Renal pelvis (tissue), 4 donors: ENCODE measurements around the gene CSMD2. TPM values are rescaled to one million over a fixed set of nuclear protein-coding genes. Genes with fewer than 3 reads are reported as not detected.
A peak's percentile ranks its signal among the peaks of the same experiment; 100 is the strongest.

Source experiments
- DNase-seq: peaks from one replicate; pipeline ENCODE4 v3.0.0-alpha.2; 2013
- polyA plus RNA-seq, 3 donors: library from polyadenylated mRNA; unstranded; fragments of 120-200 nt; gene quantifications; one replicate each; pipeline ENCODE4 v1.2.1, GENCODE V29; 2013; ENCODE audit not compliant: insufficient read length in 3 of 3

The CSMD2 gene
- polyA plus RNA-seq, 3 donors, result 0.87 to 1.3 (median 1.0) TPM

DNA sequence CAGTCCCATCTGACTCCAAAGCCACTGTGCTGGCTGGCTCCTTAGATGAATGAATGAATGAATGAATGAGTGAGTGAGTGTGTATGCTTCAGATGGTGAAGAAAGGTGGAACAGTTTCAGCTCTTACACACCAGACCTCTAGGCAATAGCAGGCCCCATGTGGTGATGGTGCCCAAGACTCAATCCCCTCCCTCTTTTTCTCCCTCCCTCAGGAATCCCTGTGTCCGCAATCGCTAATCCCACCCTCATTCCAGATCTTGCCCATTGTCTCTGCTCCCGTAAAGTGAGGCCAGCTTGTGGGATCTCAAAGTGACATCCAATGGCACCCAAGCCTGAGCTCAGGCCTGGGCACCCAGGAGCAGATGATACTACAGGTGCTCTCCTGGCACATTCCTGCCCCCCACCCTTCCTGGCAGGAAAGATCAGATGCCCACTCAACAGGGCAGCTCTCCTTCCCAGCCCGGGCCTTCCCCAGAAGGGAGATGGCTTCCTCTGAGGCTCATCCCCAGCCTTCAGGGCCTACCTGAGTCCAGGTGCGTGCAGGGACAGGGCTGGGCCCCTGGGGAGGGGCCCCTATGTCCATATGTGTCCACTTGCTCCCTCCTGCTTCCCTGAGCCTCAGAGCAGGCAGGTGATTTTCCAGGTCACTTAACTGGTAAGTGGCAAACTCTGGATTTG lies 194.7 kb downstream of the CSMD2 start:
- no peak for DNase-seq

DNA sequence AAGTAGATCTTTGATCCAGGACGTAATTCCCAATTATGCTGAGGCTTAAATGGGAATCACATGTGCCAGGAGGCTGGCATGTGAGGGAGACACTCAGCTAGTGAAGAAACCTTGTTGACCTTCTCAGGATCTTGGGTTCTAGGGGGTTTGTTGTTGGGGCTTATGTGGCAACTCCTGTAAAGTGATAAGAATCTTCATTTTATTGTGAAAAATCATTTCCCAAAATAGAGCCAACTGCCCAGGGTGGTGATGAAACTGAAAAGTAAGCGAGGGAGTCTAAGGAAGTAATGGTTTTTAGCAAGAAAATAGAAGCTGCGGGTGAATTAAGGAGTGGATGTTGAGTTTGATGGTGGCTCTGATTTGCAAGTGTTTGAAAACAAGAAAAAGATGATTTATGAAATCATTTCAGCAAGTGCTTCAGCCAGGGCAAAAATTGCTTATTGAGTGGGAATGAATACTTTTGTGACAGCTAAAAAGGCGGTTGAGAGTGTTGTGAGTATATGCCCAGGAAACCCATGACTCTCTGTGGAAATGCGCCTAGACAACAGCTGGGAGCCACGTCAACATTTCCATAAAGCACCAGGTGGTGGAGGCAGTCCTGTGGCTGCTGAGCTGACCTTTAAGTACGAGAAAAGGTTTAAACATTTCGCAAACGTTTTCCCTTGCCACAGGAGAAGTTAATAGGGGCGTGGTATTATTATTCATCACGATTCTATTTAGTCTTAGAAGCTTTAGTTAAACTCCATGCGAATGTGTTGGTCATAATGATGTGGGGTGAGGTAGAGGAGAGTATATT lies 198.5 kb downstream of the CSMD2 start:
- DNase-seq, result no peak

DNA sequence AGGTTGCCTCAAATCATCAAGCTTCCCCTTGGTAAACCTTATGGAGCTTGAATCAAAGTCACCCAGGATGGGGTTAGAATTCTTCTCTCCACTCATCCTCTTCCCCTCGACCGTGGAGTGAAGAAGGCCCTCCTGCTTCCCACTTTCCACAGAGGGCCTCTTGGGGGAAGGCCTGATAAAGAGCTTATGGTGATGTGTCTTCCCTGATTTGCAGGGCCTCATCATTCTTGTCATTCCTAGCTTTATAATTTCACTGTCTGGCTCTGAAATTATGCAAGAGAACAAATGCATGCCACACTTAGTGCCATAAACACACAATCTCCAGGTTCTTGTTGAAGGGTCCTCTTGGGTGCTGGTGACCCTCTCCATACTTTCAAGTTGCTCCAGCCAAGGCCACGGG lies 199.9 kb downstream of the CSMD2 start:
- no peak for DNase-seq

DNA sequence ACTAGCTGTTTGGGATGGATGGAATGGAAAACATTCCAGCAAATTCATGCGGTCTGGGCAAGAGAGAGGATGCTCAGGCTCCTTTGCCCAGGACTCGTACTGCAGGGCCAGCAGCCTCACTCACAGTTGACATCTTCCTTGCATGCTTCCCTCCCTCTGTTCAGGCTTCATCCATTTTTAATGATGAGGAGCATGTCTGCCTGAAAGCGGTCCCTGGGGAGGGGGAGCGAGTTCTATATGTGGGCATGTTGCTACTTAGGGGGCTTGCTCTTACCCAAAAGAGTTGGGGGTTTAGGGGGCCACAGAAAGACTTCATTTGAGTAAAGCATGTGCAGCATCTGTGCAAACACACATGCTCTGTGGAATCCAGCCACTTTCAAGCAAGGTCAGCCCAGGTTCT lies 203.0 kb downstream of the CSMD2 start:
- no peak for DNase-seq

DNA sequence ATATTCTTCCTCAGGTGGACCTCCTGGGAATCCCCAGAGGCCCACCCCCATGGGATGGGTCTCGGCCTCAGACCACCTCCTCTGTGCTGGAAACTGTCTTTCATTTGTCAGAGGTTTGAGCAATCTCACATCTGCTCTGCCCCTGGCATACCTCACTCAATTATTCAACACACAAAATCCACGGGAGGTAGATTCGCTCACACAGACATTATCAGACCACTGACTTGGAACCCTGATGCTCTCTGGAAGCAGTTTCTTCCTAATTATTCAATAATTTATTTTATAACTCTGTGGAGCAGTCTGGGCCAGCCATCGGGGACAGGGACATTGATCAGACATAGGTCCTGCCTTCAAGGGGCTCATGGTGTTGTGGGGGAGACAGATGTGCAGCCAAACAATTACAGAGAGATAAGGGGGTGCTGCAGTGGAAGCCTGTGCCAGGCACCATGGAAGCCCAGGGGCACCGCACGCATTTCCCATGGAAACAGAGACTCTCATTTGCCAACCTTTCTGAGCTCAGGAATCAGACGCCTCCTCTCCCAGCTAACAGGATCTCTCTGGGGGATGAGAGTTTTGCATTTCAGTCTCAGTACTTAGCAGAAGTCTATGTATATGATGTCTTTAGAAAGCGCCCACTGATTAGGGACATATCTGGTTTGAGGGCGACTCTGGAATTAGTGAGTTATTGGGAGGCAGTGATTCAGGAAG lies 204.7 kb downstream of the CSMD2 start:
- no peak for DNase-seq

DNA sequence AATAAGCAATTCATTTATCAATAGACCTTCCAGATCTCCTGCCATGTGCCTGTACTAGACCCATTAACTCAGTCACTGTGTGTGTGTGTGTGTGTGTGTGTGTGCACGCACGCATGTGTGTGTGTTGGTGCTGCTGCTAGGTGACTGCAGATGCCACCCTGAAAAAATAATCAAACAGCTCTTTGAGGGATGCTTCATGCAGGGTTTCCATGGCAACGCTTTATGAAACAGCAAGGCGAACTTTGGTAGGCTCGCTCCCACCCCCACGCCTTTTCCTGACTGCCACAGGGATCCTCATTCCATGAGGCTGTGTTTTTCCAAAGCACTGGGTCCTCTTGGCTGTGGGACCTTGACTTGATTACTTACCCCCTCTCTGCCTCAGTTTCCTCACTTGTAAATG lies 207.2 kb downstream of the CSMD2 start:
- no peak for DNase-seq

DNA sequence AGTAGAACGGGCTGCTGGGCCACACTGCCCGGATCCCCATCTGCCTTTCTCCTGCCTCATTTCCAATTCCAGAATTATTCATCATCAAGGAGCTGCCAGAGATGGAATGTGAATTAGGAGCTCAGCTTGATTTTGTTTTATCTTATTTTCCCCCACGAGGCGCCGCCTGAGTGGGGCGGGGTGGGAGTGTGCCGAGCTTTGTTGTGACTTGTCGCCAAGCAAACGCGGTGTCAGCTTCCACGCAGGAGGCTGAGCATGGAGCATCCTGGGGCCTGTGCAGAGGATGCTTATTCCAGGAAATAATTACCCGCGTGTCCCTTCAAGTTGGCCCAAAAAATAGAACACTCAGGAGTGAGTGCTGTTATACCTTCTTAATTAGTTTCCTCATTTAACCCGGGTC lies 209.9 kb downstream of the CSMD2 start:
- DNase-seq, result no peak

DNA sequence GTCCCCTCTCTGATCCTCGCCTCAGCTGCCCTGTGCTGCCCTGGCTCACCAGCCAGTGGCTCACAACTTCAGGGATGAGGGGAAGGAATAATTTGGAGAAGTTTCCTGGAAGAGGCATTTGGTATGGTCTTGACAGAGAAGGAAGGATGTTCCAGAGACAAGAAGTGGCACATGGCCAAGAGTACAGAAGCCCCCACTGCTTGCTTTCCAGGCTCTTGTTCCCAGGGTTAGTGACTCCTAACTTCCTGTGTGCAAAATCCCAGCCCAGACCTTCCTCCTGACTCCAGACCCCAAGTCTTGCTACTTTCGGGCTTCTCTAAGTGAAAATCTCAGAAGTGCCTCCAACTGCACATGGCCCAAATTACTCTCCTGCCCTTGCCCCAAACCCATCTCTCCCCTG lies 215.5 kb downstream of the CSMD2 start:
- no peak for DNase-seq

DNA sequence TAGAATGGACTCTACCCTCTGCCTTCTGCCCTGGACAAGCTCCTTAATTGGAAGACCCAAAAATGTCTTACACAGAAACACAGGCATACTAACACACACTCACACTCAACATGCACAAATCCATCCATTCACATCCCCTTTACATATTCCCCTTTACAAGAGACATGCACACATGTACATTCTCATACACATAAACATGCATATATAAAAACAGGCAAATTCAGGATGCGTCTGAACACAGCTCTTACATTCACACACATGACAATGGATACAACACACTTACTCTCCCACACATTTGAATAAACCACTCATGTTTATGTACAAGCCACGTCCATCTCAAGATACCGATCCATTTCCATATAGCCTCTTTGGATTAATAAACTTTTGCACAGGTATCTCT lies 216.7 kb downstream of the CSMD2 start:
- no peak for DNase-seq

DNA sequence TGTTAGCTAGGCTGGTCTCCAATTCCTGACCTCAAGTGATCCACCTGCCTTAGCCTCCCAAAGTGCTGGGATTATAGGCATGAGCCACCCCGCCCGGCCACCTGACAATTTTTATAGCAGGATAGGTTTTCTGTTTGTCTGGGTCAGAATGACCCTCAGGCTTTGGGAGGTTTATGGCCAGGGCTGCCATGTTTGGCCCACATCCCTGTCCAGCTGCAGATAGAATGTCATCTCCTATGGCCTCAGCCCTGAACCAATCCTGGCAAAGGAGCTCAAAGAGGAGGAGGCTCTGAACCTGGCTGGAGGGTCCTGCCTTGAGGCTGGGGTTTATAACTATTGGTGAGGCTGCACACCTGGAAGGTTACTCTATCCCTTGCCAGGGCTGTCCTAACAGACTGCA lies 218.2 kb downstream of the CSMD2 start:
- DNase-seq, result no peak

DNA sequence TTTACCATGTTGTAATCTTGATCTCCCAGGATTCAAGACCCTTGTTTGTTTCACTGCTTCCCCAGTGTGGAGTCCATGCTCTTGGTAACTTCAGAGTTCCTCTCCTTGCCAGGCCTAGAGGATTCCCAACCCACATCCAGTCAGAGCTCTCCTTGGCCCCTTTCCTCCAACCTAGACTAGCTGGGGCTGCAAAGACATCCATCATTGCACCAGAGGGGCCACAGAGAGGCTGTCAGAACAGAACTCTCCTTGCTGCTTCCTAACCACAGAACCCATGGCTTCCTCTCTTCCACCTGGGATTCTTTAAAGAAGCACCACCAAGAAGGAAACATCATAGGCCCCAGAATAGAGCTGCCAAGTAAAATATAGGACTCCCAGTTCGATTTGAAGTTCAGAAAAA lies 220.2 kb downstream of the CSMD2 start:
- no peak for DNase-seq

DNA sequence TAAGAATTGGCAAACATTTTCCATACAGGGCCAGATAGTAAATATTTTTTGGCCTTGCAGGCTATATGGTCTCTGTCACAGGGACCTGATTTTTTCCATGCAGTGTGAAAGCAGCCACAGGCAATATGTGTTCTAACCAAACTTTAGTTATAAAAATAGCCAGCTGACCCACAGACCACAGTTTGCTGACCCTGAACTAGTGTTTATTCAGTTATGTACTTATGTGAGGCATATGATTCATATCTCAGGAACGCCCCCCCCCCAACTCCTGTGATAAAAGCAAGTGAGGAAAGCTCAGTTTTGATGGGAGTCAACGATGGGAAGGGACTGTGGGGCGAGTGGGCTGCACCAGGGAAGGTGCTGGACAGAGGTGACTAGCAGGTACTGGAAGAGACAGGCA lies 221.1 kb downstream of the CSMD2 start:
- DNase-seq, result no peak

DNA sequence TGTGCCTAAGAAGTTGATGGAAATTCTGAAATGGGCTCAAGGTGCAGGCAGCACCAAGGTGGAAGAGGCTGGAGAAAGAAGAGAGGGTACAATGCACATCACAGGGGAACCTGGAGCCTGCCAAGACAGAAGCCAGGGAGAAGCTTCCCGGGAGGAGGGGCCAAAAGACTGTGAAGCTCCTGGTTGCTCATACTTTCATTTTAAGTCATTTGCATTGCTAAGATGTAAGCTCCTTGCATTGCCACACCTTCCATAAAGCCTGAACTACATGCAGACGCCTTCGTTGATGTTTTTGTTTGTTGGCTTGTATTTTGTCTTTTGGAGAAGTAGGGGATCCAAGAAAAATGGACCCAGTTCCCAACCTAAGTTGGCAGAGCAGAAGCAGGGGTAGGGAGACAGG lies 232.2 kb downstream of the CSMD2 start:
- no peak for DNase-seq

DNA sequence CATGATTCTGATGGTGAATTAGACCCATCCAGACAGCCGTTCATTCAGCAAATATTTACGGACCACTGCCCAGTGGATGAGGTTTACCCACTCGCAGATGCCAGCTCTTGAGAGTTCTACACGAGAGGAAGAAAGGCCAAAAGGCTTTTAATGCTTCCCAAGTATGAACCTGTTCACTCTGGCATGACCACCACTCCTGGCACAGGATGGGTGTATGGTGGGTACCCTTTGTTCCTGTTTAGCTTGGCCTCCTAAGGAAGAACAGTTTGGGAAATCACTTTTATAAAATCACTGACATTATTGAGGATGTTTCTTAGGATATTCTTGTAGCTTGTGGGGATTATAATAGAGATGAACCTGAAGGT lies 233.9 kb downstream of the CSMD2 start:
- no peak for DNase-seq

DNA sequence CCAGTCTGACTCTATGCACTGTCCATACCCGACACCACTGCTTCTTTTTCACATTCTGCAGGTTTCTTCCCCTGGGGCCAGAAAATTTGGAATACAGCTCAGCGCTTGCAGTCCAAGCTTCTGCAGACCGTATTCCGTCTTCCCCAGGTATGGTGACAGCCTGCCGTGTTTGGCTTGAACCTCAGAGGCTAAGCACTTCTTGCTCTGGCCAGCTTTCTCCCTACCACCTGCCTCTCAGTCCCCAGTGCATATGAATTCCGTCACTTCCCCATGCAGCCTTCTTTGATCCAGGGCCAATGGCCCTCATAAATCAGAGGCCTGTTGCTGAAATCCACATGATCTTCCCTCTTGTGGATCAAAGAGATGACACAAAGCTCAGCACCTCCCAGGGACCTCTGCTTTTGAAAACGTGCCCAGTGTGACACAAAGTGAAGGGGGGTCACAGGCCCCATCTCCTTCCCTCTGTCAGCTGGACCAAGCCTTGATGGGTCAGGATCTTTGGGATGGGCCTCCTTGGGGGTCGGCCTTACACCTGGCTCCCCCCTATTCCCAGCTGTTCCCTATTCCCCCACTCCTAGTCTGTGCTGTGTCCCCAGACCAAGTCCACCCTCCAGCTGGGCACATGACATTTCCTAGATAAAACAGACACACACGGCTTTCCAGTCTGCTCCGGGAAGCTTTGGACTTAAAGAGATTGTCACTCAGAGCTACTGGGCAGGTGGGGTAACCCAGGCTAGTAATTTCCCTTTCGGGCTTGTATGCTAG lies 234.5 kb downstream of the CSMD2 start:
- DNase-seq, result peak; percentile 11

DNA sequence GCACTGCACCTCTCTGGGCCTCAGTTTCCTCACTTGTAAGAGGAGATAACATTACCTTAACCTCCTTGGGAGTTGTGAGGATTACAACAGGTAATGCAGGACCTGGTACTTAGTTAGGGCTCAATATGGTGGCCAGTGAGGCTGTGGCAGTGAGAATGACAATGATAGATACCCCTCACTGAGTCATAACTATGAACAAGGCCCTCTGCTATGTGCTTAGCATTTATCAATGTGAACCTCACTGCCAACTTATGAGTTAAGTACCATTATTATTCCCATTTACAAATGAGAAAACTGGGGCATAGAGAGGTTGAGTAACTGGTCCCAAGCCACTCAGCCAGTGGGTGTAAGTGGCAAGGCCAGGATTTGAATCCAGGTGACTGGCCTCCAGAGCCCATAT lies 236.8 kb downstream of the CSMD2 start:
- no peak for DNase-seq

DNA sequence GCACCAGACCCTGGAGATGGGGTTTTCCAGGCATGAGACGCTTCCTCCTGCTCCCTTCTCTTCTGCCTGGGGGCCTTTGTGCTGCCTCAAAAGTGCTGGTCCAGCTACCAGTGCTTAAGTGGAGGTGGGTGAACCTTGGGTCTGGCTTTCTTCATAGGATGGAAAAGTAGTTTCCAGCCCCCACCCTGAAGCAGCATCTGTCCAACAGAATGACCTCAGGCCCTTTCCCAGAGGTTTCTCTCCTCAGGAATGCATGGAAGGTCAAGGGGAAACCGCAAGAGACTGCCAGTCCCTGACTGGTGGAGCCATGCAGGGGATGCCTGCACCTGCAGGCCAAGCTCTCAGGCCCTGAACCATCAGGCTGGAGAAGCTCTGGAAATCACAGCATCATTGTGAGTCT lies 237.3 kb downstream of the CSMD2 start:
- no peak for DNase-seq

DNA sequence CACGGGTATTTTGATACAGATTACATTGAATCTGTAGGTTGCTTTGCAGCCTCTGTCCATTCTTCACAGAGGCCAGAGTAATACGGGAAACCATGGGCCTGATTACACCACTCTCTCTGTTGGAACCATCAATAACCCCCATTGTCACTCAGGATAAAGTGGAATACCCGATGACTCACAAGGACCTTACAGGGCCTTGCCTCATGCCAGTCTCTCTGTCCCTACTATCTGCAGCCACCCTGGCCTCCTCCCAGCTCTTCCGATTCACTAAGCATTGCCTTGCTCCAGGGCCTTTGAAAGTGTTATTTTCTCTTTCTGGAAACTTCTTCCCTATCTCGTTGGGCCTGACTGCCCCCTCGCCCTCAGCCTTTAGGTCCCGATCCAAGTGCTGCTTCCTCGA lies 239.4 kb downstream of the CSMD2 start:
- DNase-seq, result no peak

DNA sequence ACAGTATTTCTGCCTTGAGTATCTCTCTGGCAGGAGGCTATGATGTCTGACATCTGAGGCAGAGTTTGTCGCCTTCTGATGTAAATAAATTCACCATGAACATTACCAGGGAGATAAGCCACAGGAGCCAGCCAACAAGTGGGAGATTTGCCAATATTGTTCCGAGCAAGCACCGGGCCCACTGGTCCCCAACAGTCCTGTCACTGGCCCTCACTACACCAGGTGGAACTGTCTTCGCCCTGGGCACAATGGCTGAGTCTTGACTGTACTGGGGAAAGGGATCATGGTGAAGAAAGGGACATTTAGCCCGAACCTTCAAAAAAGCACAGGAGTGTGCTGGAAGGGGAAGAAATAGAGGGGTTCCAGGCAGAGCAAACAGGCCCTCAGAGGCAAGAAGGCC lies 243.7 kb downstream of the CSMD2 start:
- DNase-seq, result no peak

DNA sequence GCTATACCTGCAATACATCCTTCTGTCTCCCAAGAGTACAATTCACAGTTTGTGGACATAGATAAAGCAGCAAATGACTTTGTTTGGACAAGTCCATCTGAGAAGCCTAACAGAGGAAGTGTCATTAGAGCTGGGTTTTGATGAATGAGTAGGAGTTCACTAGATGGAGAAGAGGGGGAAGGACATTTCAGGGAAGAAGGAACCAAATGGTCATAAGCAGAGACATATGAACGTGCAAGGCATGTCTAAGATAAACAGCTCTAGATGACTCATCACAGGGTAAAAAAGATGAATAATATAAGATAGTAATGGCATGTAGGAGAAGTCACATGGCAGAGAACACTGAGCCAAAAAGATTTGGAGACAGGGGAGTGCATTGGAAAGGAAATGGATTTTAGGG lies 246.7 kb downstream of the CSMD2 start:
- DNase-seq, result no peak

DNA sequence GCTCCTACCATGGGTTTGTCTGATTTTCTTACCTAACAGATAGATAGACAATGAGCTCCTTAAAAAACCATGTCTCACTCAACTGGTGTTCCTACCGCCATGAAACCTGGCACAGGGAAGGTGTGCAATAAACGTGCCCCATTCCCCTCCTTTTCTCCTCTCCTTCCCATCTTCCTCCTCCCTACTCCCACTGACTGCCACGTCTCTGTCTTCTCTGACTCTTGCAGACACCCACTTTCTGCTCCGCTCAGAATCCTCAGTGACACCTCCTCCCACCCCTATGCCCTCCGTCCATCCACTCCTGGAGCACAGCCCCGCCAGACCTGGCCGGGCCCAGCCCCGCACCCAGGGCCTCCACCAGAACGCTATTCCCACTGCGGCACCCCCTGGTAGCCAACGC lies 248.2 kb downstream of the CSMD2 start:
- DNase-seq, result no peak

DNA sequence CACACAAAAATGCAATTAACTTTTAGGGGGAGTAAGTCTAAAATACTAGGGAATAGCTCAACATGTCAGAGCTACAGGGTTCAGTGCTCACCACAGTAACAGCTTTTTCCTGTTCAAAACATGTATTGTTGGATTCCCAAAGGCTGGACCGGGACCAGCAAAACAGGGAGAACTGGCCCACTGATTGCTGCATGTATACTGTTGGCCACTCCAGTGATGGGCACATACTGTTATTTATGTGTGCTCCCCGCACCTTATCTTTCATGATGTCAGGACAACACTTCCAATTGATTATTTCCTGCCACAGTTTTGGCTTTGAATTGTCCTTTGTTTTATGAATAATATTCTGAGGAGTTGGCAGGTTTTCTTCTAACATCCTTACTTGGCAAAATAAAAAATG lies 250.5 kb downstream of the CSMD2 start:
- no peak for DNase-seq
